CD4-positive, alpha-beta T cell (primary cell): Measurements from ENCODE around the gene ARHGAP25. TPM values are rescaled to one million over a fixed set of nuclear protein-coding genes. Genes with fewer than 3 reads are reported as not detected.
A peak's percentile ranks its signal among the peaks of the same experiment; 100 is the strongest.

Source experiments
- ATAC-seq: fragments of 200-7000 bp; cut with Tn5 transposase; one replicate; pipeline ENCODE4 v1.10.0; 2022; ENCODE audit warnings: mild to moderate bottlenecking; ENCODE audit not compliant: poor library complexity
- CTCF ChIA-PET: fragments of 350-600 bp; sonication (Branson Sonifier 250); formaldehyde crosslinking; loops from one replicate; lab custom pipeline; 2021; ENCODE audit warnings: antibody characterized with exemption, inconsistent platforms; lab: Charles Lee
- POLR2A ChIA-PET: fragments of 350-600 bp; sonication (Branson Sonifier 250); formaldehyde crosslinking; loops from one replicate; lab custom pipeline; 2021; ENCODE audit warnings: antibody characterized with exemption, inconsistent platforms; lab: Charles Lee
- DNase-seq, 14 experiments: peaks; one replicate each; pipeline ENCODE4 v3.0.0-alpha.2; 2013 to 2020; ENCODE audit warnings: mixed read lengths in 2 of 14
- H3K27ac ChIP-seq, 2 donors: one replicate each; pipeline versions ENCODE4 v1.5.1 to v1.7.0; 2013; ENCODE audit warnings: low read length in 2 of 2, low read depth in 1 of 2, mild to moderate bottlenecking in 1 of 2
- H3K27me3 ChIP-seq, 2 experiments: 1 replicate in 1 of 2; 2 replicates in 1 of 2; pipeline versions ENCODE4 v1.6.1 to v1.7.0; 2013; ENCODE audit warnings: low read length in 2 of 2, control low read depth in 1 of 2, mild to moderate bottlenecking in 1 of 2, moderate library complexity in 1 of 2; ENCODE audit not compliant: insufficient read depth in 2 of 2, control insufficient read depth in 1 of 2
- H3K36me3 ChIP-seq: one replicate; pipeline ENCODE4 v1.6.1; 2013; ENCODE audit warnings: low read length, control low read depth; ENCODE audit not compliant: insufficient read depth
- H3K4me1 ChIP-seq: one replicate; pipeline ENCODE4 v1.6.1; 2013; ENCODE audit warnings: low read length, control low read depth; ENCODE audit not compliant: insufficient read depth
- H3K4me3 ChIP-seq: one replicate; pipeline ENCODE4 v1.5.1; 2013; ENCODE audit warnings: mild to moderate bottlenecking, low read length, moderate library complexity
- H3K9me3 ChIP-seq, 2 experiments: 1 replicate in 1 of 2; 2 replicates in 1 of 2; pipeline versions ENCODE4 v1.6.1 to v1.7.0; 2013; ENCODE audit warnings: low read length in 2 of 2, mild to moderate bottlenecking in 2 of 2, control low read depth in 1 of 2, moderate library complexity in 1 of 2; ENCODE audit not compliant: control insufficient read depth in 1 of 2, insufficient read depth in 1 of 2
- H3K27ac Mint-ChIP-seq: one replicate; pipeline ENCODE4 v1.8.0; 2020; ENCODE audit warnings: mixed read lengths
- H3K27me3 Mint-ChIP-seq: one replicate; pipeline ENCODE4 v1.8.0; 2021; ENCODE audit warnings: mixed read lengths
- H3K36me3 Mint-ChIP-seq: one replicate; pipeline ENCODE4 v1.8.0; 2021; ENCODE audit warnings: low read depth, mixed read lengths
- H3K4me1 Mint-ChIP-seq: one replicate; pipeline ENCODE4 v1.8.0; 2021; ENCODE audit warnings: low read depth, mixed read lengths
- H3K4me3 Mint-ChIP-seq: one replicate; pipeline ENCODE4 v1.8.0; 2020; ENCODE audit warnings: mild to moderate bottlenecking, mixed read lengths
- H3K9me3 Mint-ChIP-seq: one replicate; pipeline ENCODE4 v1.8.0; 2020; ENCODE audit warnings: mixed read lengths
- intact Hi-C, 2 experiments: fragments of 100-400 bp; cut with DNase I in 1 of 2; cut with micrococcal nuclease in 1 of 2; formaldehyde crosslinking; loops; one replicate each; pipeline versions ENCODE4 v1.15.1 to v1.9.0; 2023 to 2025; cut with DNase I, micrococcal nuclease
- total RNA-seq, 174 experiments: library from RNA in 2 of 174; stranded (reverse) in 2 of 174; gene quantifications; one replicate each; pipeline ENCODE4 v1.2.3 and lab custom pipeline; 2021 to 2026
- TF ChIP-seq, protein P1 (sequence below): fragments of 200-600 bp; IDR thresholded peaks from one replicate; pipeline ENCODE4 v1.8.0; 2022; ENCODE audit warnings: antibody characterized with exemption, mild to moderate bottlenecking

The ARHGAP25 gene
- total RNA-seq, 2 experiments from 2014 or later: 39.3 to 41.8 TPM

- Mint-ChIP-seq H3K9me3 (no peaks in the 10 kb centered on the region), H3K4me1 (peaks cover 68% of the 10 kb centered on the region), H3K4me3 (no peak overlapping the region), H3K27ac (peak overlapping the region; percentile 76), H3K27me3 (no peaks in the 10 kb centered on the region), H3K36me3 (peaks cover 98% of the 10 kb centered on the region)
- POLR2A ChIA-PET: interaction anchor here (1.2 kb wide), 1 partner anchor 12 kb away, joined by 3 read pairs; no protein-coding TSS in a partner anchor
- no peak for ATAC-seq
- intact Hi-C loops: no loop called here
- Histone ChIP-seq H3K9me3 (no peaks in the 10 kb centered on the region), H3K27me3 (no peaks in the 10 kb centered on the region), H3K36me3 (peaks cover 88% of the 10 kb centered on the region), H3K4me3 (no peak overlapping the region), H3K4me1 (peaks cover 30% of the 10 kb centered on the region), H3K27ac (peak overlapping the region in 1 of 2 donors; percentile 39)
- TF ChIP-seq, protein P1, sequence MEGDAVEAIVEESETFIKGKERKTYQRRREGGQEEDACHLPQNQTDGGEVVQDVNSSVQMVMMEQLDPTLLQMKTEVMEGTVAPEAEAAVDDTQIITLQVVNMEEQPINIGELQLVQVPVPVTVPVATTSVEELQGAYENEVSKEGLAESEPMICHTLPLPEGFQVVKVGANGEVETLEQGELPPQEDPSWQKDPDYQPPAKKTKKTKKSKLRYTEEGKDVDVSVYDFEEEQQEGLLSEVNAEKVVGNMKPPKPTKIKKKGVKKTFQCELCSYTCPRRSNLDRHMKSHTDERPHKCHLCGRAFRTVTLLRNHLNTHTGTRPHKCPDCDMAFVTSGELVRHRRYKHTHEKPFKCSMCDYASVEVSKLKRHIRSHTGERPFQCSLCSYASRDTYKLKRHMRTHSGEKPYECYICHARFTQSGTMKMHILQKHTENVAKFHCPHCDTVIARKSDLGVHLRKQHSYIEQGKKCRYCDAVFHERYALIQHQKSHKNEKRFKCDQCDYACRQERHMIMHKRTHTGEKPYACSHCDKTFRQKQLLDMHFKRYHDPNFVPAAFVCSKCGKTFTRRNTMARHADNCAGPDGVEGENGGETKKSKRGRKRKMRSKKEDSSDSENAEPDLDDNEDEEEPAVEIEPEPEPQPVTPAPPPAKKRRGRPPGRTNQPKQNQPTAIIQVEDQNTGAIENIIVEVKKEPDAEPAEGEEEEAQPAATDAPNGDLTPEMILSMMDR: no peak
- CTCF ChIA-PET: interaction anchor here (1.5 kb wide), 1 partner anchor 102 kb away, joined by 3 read pairs; no protein-coding TSS in a partner anchor
- DNase-seq: no peak
Measured at GRCh38 chr2:68811364-68811763, 76.8 kb downstream of the ARHGAP25 start.

DNA sequence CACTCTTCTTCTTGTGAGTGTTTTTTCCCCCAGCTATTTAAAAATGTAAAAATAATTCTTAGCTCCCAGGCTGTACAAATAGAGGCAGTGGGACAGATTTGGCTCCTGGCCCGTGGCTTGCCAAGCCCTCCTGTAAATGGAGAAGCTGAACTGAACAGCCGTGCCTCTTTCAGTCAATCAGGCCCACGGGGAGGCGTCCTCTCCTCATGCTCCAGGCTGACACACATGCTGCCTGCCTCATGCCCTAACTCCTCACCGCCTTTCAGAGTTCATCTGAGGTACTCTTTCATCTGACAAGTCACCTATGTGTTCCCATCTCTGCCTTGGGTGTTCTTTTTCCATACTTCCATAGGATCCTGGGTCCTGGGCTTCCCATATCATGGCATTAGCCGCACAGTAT, 77.6 kb downstream of the ARHGAP25 start:
- ChIA-PET POLR2A (no interaction called here), CTCF (interaction anchor here (1.5 kb wide), 1 partner anchor 103 kb away, joined by 3 read pairs; no protein-coding TSS in a partner anchor)
- DNase-seq (no peak), ATAC-seq (no peak)
- H3K9me3 ChIP-seq: no peaks in the 10 kb centered on the region
- peak overlapping the region in 1 of 2 donors; percentile 39 for H3K27ac ChIP-seq
- H3K36me3 ChIP-seq: peaks cover 88% of the 10 kb centered on the region
- no peaks in the 10 kb centered on the region for H3K27me3 ChIP-seq
- no peak overlapping the region for H3K4me3 ChIP-seq
- Mint-ChIP-seq H3K9me3 (no peaks in the 10 kb centered on the region), H3K27ac (peak overlapping the region; percentile 76), H3K36me3 (peaks cover 98% of the 10 kb centered on the region), H3K4me3 (no peak overlapping the region), H3K4me1 (peaks cover 59% of the 10 kb centered on the region), H3K27me3 (no peaks in the 10 kb centered on the region)
- intact Hi-C loops: no loop called here
- TF ChIP-seq, protein P1: no peak
- H3K4me1 ChIP-seq: peaks cover 31% of the 10 kb centered on the region

DNA sequence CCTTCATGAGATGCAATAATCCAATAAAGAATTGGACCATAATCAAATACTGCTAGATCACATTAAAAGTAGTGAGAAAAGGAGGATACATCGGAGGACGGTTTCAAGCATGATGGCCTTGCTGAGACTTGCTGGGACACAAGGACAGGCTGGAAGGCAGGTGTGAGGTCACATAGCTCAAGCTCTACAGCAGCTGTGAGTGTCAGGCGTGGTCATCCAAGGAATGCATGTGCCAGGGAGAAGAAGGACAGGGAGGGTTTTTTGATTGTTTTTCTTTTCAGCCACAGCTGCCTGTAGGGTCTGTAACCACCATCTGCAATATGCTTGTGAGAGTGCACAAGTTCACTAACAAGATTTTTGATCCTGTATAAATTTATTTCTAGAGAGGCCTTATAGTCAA, 79.0 kb downstream of the ARHGAP25 start:
- Mint-ChIP-seq H3K36me3 (peaks cover 98% of the 10 kb centered on the region), H3K9me3 (no peaks in the 10 kb centered on the region), H3K4me1 (peaks cover 54% of the 10 kb centered on the region), H3K27ac (peak overlapping the region; percentile 48), H3K27me3 (no peaks in the 10 kb centered on the region), H3K4me3 (no peak overlapping the region)
- H3K36me3 ChIP-seq: peaks cover 88% of the 10 kb centered on the region
- TF ChIP-seq, protein P1: no peak
- H3K9me3 ChIP-seq: no peaks in the 10 kb centered on the region
- no peak overlapping the region for H3K4me3 ChIP-seq
- DNase-seq: no peak
- ChIA-PET CTCF (no interaction called here), POLR2A (no interaction called here)
- H3K27ac ChIP-seq: no peak overlapping the region
- peaks cover 23% of the 10 kb centered on the region for H3K4me1 ChIP-seq
- intact Hi-C loops: no loop called here
- no peaks in the 10 kb centered on the region for H3K27me3 ChIP-seq
- ATAC-seq: no peak
